GM12875 (cell line): ENCODE data around the gene SPOCK2.

Source experiments
- H3K4me3 ChIP-seq: one replicate; pipeline ENCODE4 v1.5.1; 2011; ENCODE audit warnings: low read depth, low read length, control low read depth
- CTCF ChIP-seq: IDR thresholded peaks from 2 replicates; pipeline ENCODE4 v1.5.1; 2011; ENCODE audit warnings: low read depth, mild to moderate bottlenecking, control low read depth, inconsistent platforms, low read length, moderate library complexity, borderline replicate concordance; ENCODE audit not compliant: insufficient read depth

The SPOCK2 gene

GRCh38 chr10:72098836-72099599 lies 10.7 kb upstream of the SPOCK2 start:
- H3K4me3 ChIP-seq: no peak overlapping the region
- TF ChIP-seq CTCF: no peak

- H3K4me3 ChIP-seq: no peak overlapping the region
- TF ChIP-seq CTCF: no peak
These were observed 10.0 kb upstream of the SPOCK2 start for GRCh38 chr10:72098301-72098835.

GRCh38 chr10:72097448-72098300 lies 9.3 kb upstream of the SPOCK2 start:
- TF ChIP-seq CTCF: no peak
- no peak overlapping the region for H3K4me3 ChIP-seq

- no peak overlapping the region for H3K4me3 ChIP-seq
- TF ChIP-seq CTCF: no peak
These were observed 8.0 kb upstream of the SPOCK2 start for GRCh38 chr10:72096115-72097000.

- no peak overlapping the region for H3K4me3 ChIP-seq
- TF ChIP-seq CTCF: no peak
These were observed 6.8 kb upstream of the SPOCK2 start for GRCh38 chr10:72095195-72095594.

- TF ChIP-seq CTCF: no peak
- H3K4me3 ChIP-seq: no peak overlapping the region
These were observed 6.2 kb upstream of the SPOCK2 start for GRCh38 chr10:72094574-72094973.
